HFFc6 (cell line): ENCODE results near the gene EMX1. TPM values are rescaled to one million over a fixed set of nuclear protein-coding genes. Genes with fewer than 3 reads are reported as not detected.

Experiments
- DNase-seq: peaks from one replicate; pipeline ENCODE4 v3.0.0-alpha.2; 2018
- H3K27ac Mint-ChIP-seq: 2 replicates; pipeline ENCODE4 v1.8.0; 2020; ENCODE audit warnings: mild to moderate bottlenecking, mixed read lengths
- H3K27me3 Mint-ChIP-seq: 2 replicates; pipeline ENCODE4 v1.8.0; 2021; ENCODE audit warnings: mild to moderate bottlenecking, moderate library complexity, mixed read lengths; ENCODE audit not compliant: insufficient read depth
- H3K36me3 Mint-ChIP-seq: 2 replicates; pipeline ENCODE4 v1.8.0; 2021; ENCODE audit warnings: low read depth, mixed read lengths
- H3K4me1 Mint-ChIP-seq: 2 replicates; pipeline ENCODE4 v1.8.0; 2020; ENCODE audit warnings: low read depth, mixed read lengths
- H3K4me3 Mint-ChIP-seq: 2 replicates; pipeline ENCODE4 v1.8.0; 2020; ENCODE audit warnings: mild to moderate bottlenecking, moderate library complexity, mixed read lengths
- H3K9me3 Mint-ChIP-seq: 2 replicates; pipeline ENCODE4 v1.8.0; 2020; ENCODE audit warnings: mild to moderate bottlenecking, mixed read lengths
- CTCF ChIP-seq: fragments of 200-600 bp; sonication (generic); IDR thresholded peaks from 2 replicates; pipeline ENCODE4 v1.5.0; 2021; ENCODE audit warnings: antibody characterized with exemption, mild to moderate bottlenecking
- total RNA-seq, 6 experiments: library from RNA; stranded (reverse); fragmentation: NEBNext Ultra II Directional; extraction: Animal tissue kit (Norgen Biotek cat#: 25700); gene quantifications; 2 replicates in 1 of 6; 3 replicates in 5 of 6; pipeline ENCODE4 v1.2.3, GENCODE V29; 2021

EMX1 gene
- total RNA-seq, 6 experiments from 2014 or later: not detected

- no peak overlapping the region for H3K27ac Mint-ChIP-seq
Measured at GRCh38 chr2:72984172-72984671, 66.9 kb downstream of the EMX1 start.

More at GRCh38 chr2:72984172-72984671, 66.9 kb downstream of the EMX1 start:
- peaks cover 14% of the 10 kb centered on the region; the same call in 1 of the 2 replicates for H3K36me3 Mint-ChIP-seq
- no peak overlapping the region for H3K4me3 Mint-ChIP-seq
- no peak for DNase-seq
- H3K4me1 Mint-ChIP-seq: peaks cover 25% of the 10 kb centered on the region
- TF ChIP-seq CTCF: no peak
- H3K9me3 Mint-ChIP-seq: no peaks in the 10 kb centered on the region
- peaks cover 1% of the 10 kb centered on the region for H3K27me3 Mint-ChIP-seq

Other genes with a start within 250 kb of the EMX1 start
- gene EXOC6B, start 91.5 kb upstream of the EMX1 start, total RNA-seq: 10 to 100 TPM; 24.8 to 33.0 (median 27.4) TPM
- gene SPR, start 30.1 kb upstream of the EMX1 start, total RNA-seq: 10 to 100 TPM; 17.0 to 21.6 (median 19.0) TPM
- gene SFXN5, start 154.2 kb downstream of the EMX1 start, total RNA-seq: 10 to 100 TPM; 10.2 to 17.0 (median 14.7) TPM
- gene RAB11FIP5, start 195.4 kb downstream of the EMX1 start, total RNA-seq: 10 to 100 TPM; 76.7 to 92.0 (median 83.6) TPM